H1 (cell line): ENCODE measurements around the gene HSD3B1. TPM values are rescaled to one million over a fixed set of nuclear protein-coding genes. Genes with fewer than 3 reads are reported as not detected.

Source experiments
- CTCF ChIA-PET: fragments of 300-600 bp; sonication (Branson Sonifier 250); formaldehyde crosslinking; loops from one replicate; lab custom pipeline; 2021; ENCODE audit not compliant: partially characterized antibody; lab: Charles Lee
- POLR2A ChIA-PET: fragments of 300-600 bp; sonication (Branson Sonifier 250); formaldehyde crosslinking; loops from one replicate; lab custom pipeline; 2021; ENCODE audit warnings: inconsistent platforms; ENCODE audit not compliant: partially characterized antibody; lab: Charles Lee
- DNase-seq, 2 experiments: peaks; one replicate each; pipeline versions ENCODE4 v3.0.0 to v3.0.0-alpha.2; 2010 to 2022; ENCODE audit warnings: low spot score in 2 of 2, low read depth in 1 of 2, mixed read lengths in 1 of 2
- FAIRE-seq: peaks from 2 replicates; lab custom pipeline; 2011; peaks lifted over from hg19 to GRCh38; lab: Jason Lieb, UNC
- H2AFZ ChIP-seq: 2 replicates; pipeline ENCODE4 v1.8.1; 2012; ENCODE audit warnings: low read length, inconsistent platforms
- H2AK5ac ChIP-seq: 2 replicates; pipeline ENCODE4 v1.6.1; 2013; ENCODE audit warnings: low read depth, low read length
- H2BK120ac ChIP-seq: replicated peaks from 2 replicates; pipeline ENCODE3; 2013; ENCODE audit warnings: low read depth, low read length, inconsistent platforms
- H2BK12ac ChIP-seq: 2 replicates; pipeline ENCODE4 v1.6.1; 2013; ENCODE audit warnings: low read depth, low read length
- H2BK15ac ChIP-seq: 2 replicates; pipeline ENCODE4 v1.6.1; 2013; ENCODE audit warnings: low read length
- H2BK20ac ChIP-seq: 2 replicates; pipeline ENCODE4 v1.6.1; 2013; ENCODE audit warnings: low read length
- H2BK5ac ChIP-seq: 2 replicates; pipeline ENCODE4 v1.6.1; 2013; ENCODE audit warnings: low read depth, low read length
- H3K14ac ChIP-seq: 2 replicates; pipeline ENCODE4 v1.6.1; 2013; ENCODE audit warnings: inconsistent platforms; ENCODE audit not compliant: insufficient read length
- H3K18ac ChIP-seq: 2 replicates; pipeline ENCODE4 v1.6.1; 2013; ENCODE audit warnings: low read length; ENCODE audit errors: extremely low read depth
- H3K23ac ChIP-seq: 2 replicates; pipeline ENCODE4 v1.6.1; 2013; ENCODE audit warnings: inconsistent platforms; ENCODE audit not compliant: insufficient read length
- H3K23me2 ChIP-seq: 2 replicates; pipeline ENCODE4 v1.6.1; 2013; ENCODE audit warnings: low read depth, low read length
- H3K27ac ChIP-seq: 2 replicates; pipeline ENCODE4 v1.6.1; 2011; ENCODE audit warnings: low read depth, low read length, inconsistent platforms
- H3K27me3 ChIP-seq, 4 experiments: replicated peaks in 1 of 4; 1 replicate in 1 of 4; 2 replicates in 3 of 4; pipeline versions ENCODE4 v1.6.1 to v1.8.1; 2011 to 2013; ENCODE audit warnings: low read length in 3 of 4, mild to moderate bottlenecking in 3 of 4, inconsistent platforms in 2 of 4, mixed read lengths in 2 of 4, moderate library complexity in 1 of 4; ENCODE audit not compliant: control insufficient read depth in 3 of 4, insufficient read depth in 3 of 4; ENCODE audit errors: extremely low read depth in 1 of 4
- H3K36me3 ChIP-seq, 4 experiments: 2 replicates each; pipeline versions ENCODE4 v1.6.1 to v1.8.1; 2011 to 2013; ENCODE audit warnings: mild to moderate bottlenecking in 4 of 4, low read length in 3 of 4, moderate library complexity in 2 of 4, control low read depth in 1 of 4, inconsistent platforms in 1 of 4; ENCODE audit not compliant: insufficient read depth in 4 of 4, control insufficient read depth in 2 of 4
- H3K4ac ChIP-seq: replicated peaks from 2 replicates; pipeline ENCODE3; 2013; ENCODE audit warnings: low read length, low read depth, mixed read lengths, inconsistent platforms; ENCODE audit not compliant: insufficient read length
- H3K4me1 ChIP-seq, 4 experiments: replicated peaks in 1 of 4; 1 replicate in 1 of 4; 2 replicates in 3 of 4; pipeline versions ENCODE4 v1.6.1 to v1.8.1; 2011 to 2013; ENCODE audit warnings: low read length in 3 of 4, inconsistent platforms in 2 of 4, mixed read lengths in 1 of 4; ENCODE audit not compliant: insufficient read depth in 4 of 4, control insufficient read depth in 3 of 4
- H3K4me2 ChIP-seq, 2 experiments: 2 replicates each; pipeline versions ENCODE4 v1.6.1 to v1.8.1; 2011 to 2013; ENCODE audit warnings: low read depth in 2 of 2, low read length in 2 of 2, control low read depth in 1 of 2, inconsistent platforms in 1 of 2, mild to moderate bottlenecking in 1 of 2; ENCODE audit not compliant: insufficient read depth in 1 of 2
- H3K4me3 ChIP-seq, 4 experiments: fragments of 200-600, 300-600 bp in 1 of 4; sonication (generic), shearing (Covaris generic), sonication (Bioruptor Twin) in 1 of 4; 2 replicates each; pipeline versions ENCODE4 v1.5.1 to v1.8.1; 2011 to 2016; ENCODE audit warnings: low read length in 4 of 4, low read depth in 3 of 4, control low read depth in 2 of 4, inconsistent platforms in 2 of 4, mild to moderate bottlenecking in 2 of 4, mixed read lengths in 1 of 4, moderate library complexity in 1 of 4; ENCODE audit not compliant: insufficient read depth in 2 of 4; ENCODE audit errors: extremely low read depth in 1 of 4
- H3K56ac ChIP-seq: replicated peaks from 2 replicates; pipeline ENCODE3; 2013; ENCODE audit warnings: low read depth, mild to moderate bottlenecking, mixed read lengths, low read length, inconsistent platforms; ENCODE audit not compliant: insufficient read length
- H3K79me1 ChIP-seq: 2 replicates; pipeline ENCODE4 v1.6.1; 2013; ENCODE audit warnings: low read depth, low read length, control low read depth
- H3K79me2 ChIP-seq, 2 experiments: 2 replicates each; pipeline versions ENCODE4 v1.6.1 to v1.8.1; 2012 to 2013; ENCODE audit warnings: low read length in 2 of 2, mild to moderate bottlenecking in 2 of 2, inconsistent platforms in 1 of 2; ENCODE audit not compliant: insufficient read depth in 2 of 2, control insufficient read depth in 1 of 2
- H3K9ac ChIP-seq, 4 experiments: replicated peaks in 1 of 4; 1 replicate in 1 of 4; 2 replicates in 3 of 4; pipeline versions ENCODE4 v1.6.1 to v1.8.1; 2011 to 2013; ENCODE audit warnings: low read depth in 3 of 4, low read length in 3 of 4, control low read depth in 2 of 4, mild to moderate bottlenecking in 2 of 4, moderate library complexity in 2 of 4, inconsistent platforms in 1 of 4; ENCODE audit errors: extremely low read depth in 1 of 4
- H3K9me3 ChIP-seq, 2 experiments: 2 replicates each; pipeline versions ENCODE4 v1.6.1 to v1.8.1; 2012 to 2013; ENCODE audit warnings: mild to moderate bottlenecking in 2 of 2, moderate library complexity in 2 of 2, control low read depth in 1 of 2, inconsistent platforms in 1 of 2, low read depth in 1 of 2, low read length in 1 of 2, mixed read lengths in 1 of 2; ENCODE audit not compliant: insufficient read depth in 2 of 2
- H4K20me1 ChIP-seq, 2 experiments: replicated peaks in 1 of 2; 2 replicates each; pipeline versions ENCODE3 to v1.8.1; 2011 to 2013; ENCODE audit warnings: inconsistent platforms in 2 of 2, low read length in 2 of 2, mild to moderate bottlenecking in 1 of 2; ENCODE audit not compliant: insufficient read depth in 2 of 2, control insufficient read depth in 1 of 2
- H4K5ac ChIP-seq: 2 replicates; pipeline ENCODE4 v1.6.1; 2013; ENCODE audit warnings: low read length, low read depth, mixed read lengths, inconsistent platforms; ENCODE audit not compliant: insufficient read length
- H4K8ac ChIP-seq: 2 replicates; pipeline ENCODE4 v1.8.0; 2013; ENCODE audit warnings: mild to moderate bottlenecking, moderate library complexity, low read length, inconsistent platforms; ENCODE audit not compliant: insufficient read depth; ENCODE audit errors: extremely low read depth
- H4K91ac ChIP-seq: replicated peaks from 2 replicates; pipeline ENCODE3; 2013; ENCODE audit warnings: low read length, mixed read lengths, inconsistent platforms; ENCODE audit not compliant: insufficient read length
- BCL11A ChIP-seq, 2 experiments: IDR thresholded peaks; one replicate each; pipeline ENCODE4 v1.6.1; 2011; ENCODE audit warnings: low read depth in 2 of 2, low read length in 2 of 2, mild to moderate bottlenecking in 2 of 2
- BRCA1 ChIP-seq: IDR thresholded peaks from 2 replicates; pipeline ENCODE4 v1.6.1; 2012; ENCODE audit warnings: low read depth, low read length, improper control_type of control experiment
- CHD2 ChIP-seq: IDR thresholded peaks from 2 replicates; pipeline ENCODE4 v1.6.1; 2012; ENCODE audit warnings: low read length, improper control_type of control experiment
- CREB1 ChIP-seq: IDR thresholded peaks from 2 replicates; pipeline ENCODE4 v1.6.1; 2012; ENCODE audit warnings: inconsistent platforms
- MAFK ChIP-seq: IDR thresholded peaks from 2 replicates; pipeline ENCODE4 v1.6.1; 2012; ENCODE audit warnings: low read depth, mild to moderate bottlenecking, improper control_type of control experiment, low read length
- RFX5 ChIP-seq: IDR thresholded peaks from 2 replicates; pipeline ENCODE4 v1.6.1; 2011; ENCODE audit warnings: low read depth, low read length, improper control_type of control experiment, borderline replicate concordance
- TCF12 ChIP-seq: IDR thresholded peaks from 2 replicates; pipeline ENCODE4 v1.6.1; 2011; ENCODE audit warnings: low read depth, mild to moderate bottlenecking, low read length
- polyA plus RNA-seq, 7 experiments: library from polyadenylated mRNA; depleted of rRNA in 3 of 7; stranded (reverse) in 5 of 7; unstranded in 2 of 7; fragments of >200 nt in 5 of 7; fragments of 200-250 nt in 2 of 7; gene quantifications; 1 replicate in 5 of 7; 2 replicates in 1 of 7; 4 replicates in 1 of 7; pipeline versions ENCODE4 v1.2.1 to v1.2.3, GENCODE V29; 2011 to 2013; ENCODE audit warnings: missing spikeins in 2 of 7, mixed read lengths in 2 of 7
- total RNA-seq: library from RNA; stranded (reverse); fragmentation: NEBNext Ultra II Directional; extraction: Animal tissue kit (Norgen Biotek cat#: 25700); gene quantifications from 2 replicates; pipeline ENCODE4 v1.2.1, GENCODE V29; 2021

The HSD3B1 gene
- total and polyA plus RNA-seq, 2 of the 8 experiments (the other 6 are each of a cell fraction or from before 2014, with no cell fraction given), result not detected

GRCh38 chr1:119490925-119491324 lies 16.1 kb upstream of the HSD3B1 start:
- Histone ChIP-seq H3K36me3 (no peaks in the 10 kb centered on the region), H3K4me3 (no peak overlapping the region), H2BK5ac (no peak overlapping the region), H3K9ac (no peak overlapping the region), H3K79me1 (no peaks in the 10 kb centered on the region), H3K27me3 (no peaks in the 10 kb centered on the region), H2BK15ac (no peak overlapping the region), H3K4me2 (no peak overlapping the region), H3K9me3 (no peaks in the 10 kb centered on the region; a peak in 1 of 4 replicates), H4K91ac (no peak overlapping the region), H2BK12ac (no peak overlapping the region), H3K56ac (no peak overlapping the region), H3K4ac (no peak overlapping the region), H2BK120ac (no peak overlapping the region), H2BK20ac (no peak overlapping the region), H3K79me2 (no peaks in the 10 kb centered on the region), H4K5ac (no peak overlapping the region), H3K23me2 (no peaks in the 10 kb centered on the region; the same call in 1 of the 2 replicates), H2AK5ac (no peak overlapping the region), H4K8ac (no peak overlapping the region), H3K27ac (no peak overlapping the region), H3K4me1 (no peaks in the 10 kb centered on the region), H3K23ac (no peak overlapping the region), H3K14ac (no peak overlapping the region), H4K20me1 (no peaks in the 10 kb centered on the region), H3K18ac (no peak overlapping the region), H2AFZ (no peak overlapping the region)
- TF ChIP-seq RFX5 (no peak), CHD2 (no peak), MAFK (no peak), BRCA1 (no peak), TCF12 (no peak), CREB1 (no peak), BCL11A (IDR thresholded peaks at IDR 0.05; ENCODE audit: low read depth in 2 of 2, low read length in 2 of 2) (no peak)
- ChIA-PET CTCF (no interaction called here), POLR2A (no interaction called here)
- DNase-seq, result no peak
- no peak for FAIRE-seq
